ENCODE measurements around the gene MLIP. TPM values are rescaled to one million over a fixed set of nuclear protein-coding genes. Genes with fewer than 3 reads are reported as not detected.

MLIP gene
- total and polyA plus RNA-seq, 2 donors = 0.19 to 1.1 TPM

DNA sequence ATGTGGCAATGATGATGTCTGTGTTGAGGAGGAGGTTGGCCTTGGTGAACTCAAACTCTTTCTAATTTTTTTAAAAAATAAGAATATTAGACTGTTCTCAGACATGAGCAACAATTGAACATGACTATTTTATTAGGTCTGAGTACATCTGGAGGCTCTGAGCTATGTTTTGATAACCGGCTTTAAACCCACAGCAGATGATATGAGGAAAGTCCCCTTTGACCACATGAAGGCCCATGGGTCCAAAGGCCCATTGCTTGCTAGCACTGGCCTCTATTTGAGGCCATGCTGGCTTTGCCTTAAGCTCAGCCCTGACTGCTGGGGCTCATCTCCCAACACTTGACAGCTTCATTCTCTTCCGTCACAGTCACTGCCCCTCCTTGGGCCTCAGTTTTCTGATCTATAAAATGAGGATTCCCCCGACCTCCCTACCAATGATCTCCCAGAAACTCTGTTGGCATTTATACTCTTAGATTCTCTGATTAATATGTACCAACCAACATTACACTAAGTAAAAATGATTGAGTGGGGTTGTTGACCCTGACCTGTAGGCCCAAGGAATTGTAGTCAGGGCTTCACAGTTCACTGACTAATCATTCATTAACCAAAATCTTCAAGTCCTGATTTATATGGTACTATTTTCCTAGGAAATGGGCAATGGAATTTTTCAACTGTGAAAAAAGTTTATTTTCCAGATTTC is 173.1 kb downstream of the MLIP start:
- no peaks in the 10 kb centered on the region for H3K4me1 ChIP-seq (ENCODE audit: control insufficient read depth in 2 of 2, insufficient read depth in 2 of 2, low read length in 2 of 2)
- 92% methylated on average over 3 of the region's 3 CpGs for WGBS
- no peak overlapping the region for H3K27ac ChIP-seq (ENCODE audit: low read depth in 1 of 2, low read length in 1 of 2)
- DNase-seq (ENCODE audit: low read depth in 6 of 9, low spot score in 9 of 9) = no peak
- H3K36me3 ChIP-seq (ENCODE audit: control insufficient read depth in 2 of 2, insufficient read depth in 2 of 2, low read length in 1 of 2) = no peaks in the 10 kb centered on the region
- H3K27me3 ChIP-seq (ENCODE audit: control insufficient read depth in 2 of 2, insufficient read depth in 1 of 2, low read length in 1 of 2) = no peaks in the 10 kb centered on the region
- no peak overlapping the region for H3K4me3 ChIP-seq (ENCODE audit: low read length in 2 of 2)
- H3K9me3 ChIP-seq (ENCODE audit: control insufficient read depth in 2 of 2, insufficient read depth in 1 of 2, low read length in 1 of 2) = no peaks in the 10 kb centered on the region

DNA sequence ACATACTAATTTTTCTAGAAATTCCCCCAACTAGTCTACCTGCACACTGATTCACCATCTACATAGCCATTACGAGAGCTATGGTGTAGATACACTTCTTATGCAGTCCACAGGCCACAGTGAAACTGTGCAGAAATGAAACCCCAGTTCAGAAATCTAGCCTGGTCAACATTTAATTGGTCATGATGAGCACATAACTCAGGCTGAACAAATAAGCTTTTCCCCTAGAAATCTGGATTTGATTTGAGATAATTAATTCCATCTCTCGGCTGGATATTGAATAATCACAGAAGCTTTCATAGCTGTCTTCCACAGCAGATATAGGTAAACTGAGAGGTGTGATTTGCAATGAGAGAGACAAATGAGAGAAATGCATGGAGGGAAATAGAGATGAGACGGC is 174.4 kb downstream of the MLIP start:
- no peak overlapping the region for H3K27ac ChIP-seq (ENCODE audit: low read depth in 1 of 2, low read length in 1 of 2)
- H3K4me3 ChIP-seq (ENCODE audit: low read length in 2 of 2) = no peak overlapping the region
- DNase-seq (ENCODE audit: low read depth in 6 of 9, low spot score in 9 of 9) = no peak
- 95% methylated on average over 3 of the region's 3 CpGs for WGBS
- H3K9me3 ChIP-seq (ENCODE audit: control insufficient read depth in 2 of 2, insufficient read depth in 1 of 2, low read length in 1 of 2) = no peaks in the 10 kb centered on the region
- H3K4me1 ChIP-seq (ENCODE audit: control insufficient read depth in 2 of 2, insufficient read depth in 2 of 2, low read length in 2 of 2) = no peaks in the 10 kb centered on the region
- no peaks in the 10 kb centered on the region for H3K36me3 ChIP-seq (ENCODE audit: control insufficient read depth in 2 of 2, insufficient read depth in 2 of 2, low read length in 1 of 2)
- no peaks in the 10 kb centered on the region for H3K27me3 ChIP-seq (ENCODE audit: control insufficient read depth in 2 of 2, insufficient read depth in 1 of 2, low read length in 1 of 2)

DNA sequence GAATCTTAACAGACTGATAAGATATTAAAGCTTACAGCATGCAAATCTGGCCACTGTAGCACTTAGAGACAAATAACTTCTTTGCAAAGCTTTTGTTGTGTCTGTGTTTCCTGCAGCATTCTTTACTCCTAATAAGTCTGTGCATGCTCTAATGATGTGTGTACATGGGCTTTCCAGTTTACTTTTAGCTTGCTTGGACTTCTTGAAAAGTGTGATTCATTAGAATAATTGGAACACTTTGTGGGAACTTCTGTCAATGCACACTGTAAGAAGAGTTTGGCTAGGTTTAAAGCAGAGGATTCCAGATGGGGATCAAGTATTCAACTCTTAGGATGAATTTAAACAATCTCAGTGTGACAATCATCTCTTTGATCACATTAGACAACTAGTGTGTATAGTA is 174.9 kb downstream of the MLIP start:
- Histone ChIP-seq H3K27ac (ENCODE audit: low read depth in 1 of 2, low read length in 1 of 2) (no peak overlapping the region), H3K27me3 (ENCODE audit: control insufficient read depth in 2 of 2, insufficient read depth in 1 of 2, low read length in 1 of 2) (no peaks in the 10 kb centered on the region), H3K36me3 (ENCODE audit: control insufficient read depth in 2 of 2, insufficient read depth in 2 of 2, low read length in 1 of 2) (no peaks in the 10 kb centered on the region), H3K9me3 (ENCODE audit: control insufficient read depth in 2 of 2, insufficient read depth in 1 of 2, low read length in 1 of 2) (no peaks in the 10 kb centered on the region), H3K4me1 (ENCODE audit: control insufficient read depth in 2 of 2, insufficient read depth in 2 of 2, low read length in 2 of 2) (no peaks in the 10 kb centered on the region), H3K4me3 (ENCODE audit: low read length in 2 of 2) (no peak overlapping the region)
- DNase-seq (ENCODE audit: low read depth in 6 of 9, low spot score in 9 of 9) = no peak

DNA sequence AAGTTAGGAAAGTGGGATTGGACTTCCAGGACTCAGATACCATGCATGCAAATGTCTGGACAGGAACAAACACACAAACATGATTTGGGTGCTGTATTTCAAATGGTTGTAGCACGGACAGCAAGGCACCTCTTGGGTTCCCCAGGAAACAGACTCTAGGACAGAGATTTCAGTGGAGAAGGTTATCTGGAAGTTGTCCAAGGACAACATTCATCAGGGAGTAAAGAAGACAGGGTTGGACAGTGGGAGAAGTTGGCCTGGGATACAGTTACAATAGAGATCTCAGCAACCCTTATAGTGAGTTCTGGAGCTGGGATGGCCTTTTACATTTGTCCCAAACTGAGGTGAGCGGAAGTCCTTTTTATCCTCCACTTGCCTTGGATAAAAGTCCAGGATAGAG is 177.2 kb downstream of the MLIP start:
- Histone ChIP-seq H3K4me1 (ENCODE audit: control insufficient read depth in 2 of 2, insufficient read depth in 2 of 2, low read length in 2 of 2) (no peaks in the 10 kb centered on the region), H3K36me3 (ENCODE audit: control insufficient read depth in 2 of 2, insufficient read depth in 2 of 2, low read length in 1 of 2) (no peaks in the 10 kb centered on the region), H3K27me3 (ENCODE audit: control insufficient read depth in 2 of 2, insufficient read depth in 1 of 2, low read length in 1 of 2) (no peaks in the 10 kb centered on the region), H3K27ac (ENCODE audit: low read depth in 1 of 2, low read length in 1 of 2) (no peak overlapping the region), H3K4me3 (ENCODE audit: low read length in 2 of 2) (no peak overlapping the region), H3K9me3 (ENCODE audit: control insufficient read depth in 2 of 2, insufficient read depth in 1 of 2, low read length in 1 of 2) (no peaks in the 10 kb centered on the region)
- no peak for DNase-seq (ENCODE audit: low read depth in 6 of 9, low spot score in 9 of 9)
- WGBS = 95% methylated on average over 2 of the region's 2 CpGs

DNA sequence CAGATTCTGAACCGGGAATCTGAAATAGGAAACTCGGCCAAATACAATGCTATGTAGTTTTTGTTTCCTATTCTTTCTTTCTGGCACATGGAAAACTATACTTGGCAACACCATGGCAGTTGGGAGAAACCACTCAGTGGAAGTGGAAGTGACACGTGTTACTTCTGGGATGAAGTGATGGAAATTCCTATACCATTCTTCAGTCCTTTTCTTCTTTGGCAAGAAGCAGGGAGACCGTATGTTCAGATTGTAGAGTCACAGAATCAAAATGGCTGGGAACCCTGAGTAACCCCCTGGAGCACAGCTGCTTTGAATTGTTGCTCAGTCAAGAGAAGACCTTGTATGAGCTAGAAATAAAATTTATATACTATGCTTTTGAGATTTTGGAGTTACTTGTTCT is 178.2 kb downstream of the MLIP start:
- DNase-seq (ENCODE audit: low read depth in 6 of 9, low spot score in 9 of 9) = no peak
- Histone ChIP-seq H3K4me1 (ENCODE audit: control insufficient read depth in 2 of 2, insufficient read depth in 2 of 2, low read length in 2 of 2) (no peaks in the 10 kb centered on the region), H3K9me3 (ENCODE audit: control insufficient read depth in 2 of 2, insufficient read depth in 1 of 2, low read length in 1 of 2) (no peaks in the 10 kb centered on the region), H3K27ac (ENCODE audit: low read depth in 1 of 2, low read length in 1 of 2) (no peak overlapping the region), H3K27me3 (ENCODE audit: control insufficient read depth in 2 of 2, insufficient read depth in 1 of 2, low read length in 1 of 2) (no peaks in the 10 kb centered on the region), H3K4me3 (ENCODE audit: low read length in 2 of 2) (no peak overlapping the region), H3K36me3 (ENCODE audit: control insufficient read depth in 2 of 2, insufficient read depth in 2 of 2, low read length in 1 of 2) (no peaks in the 10 kb centered on the region)
- WGBS = 96% methylated on average over 4 of the region's 4 CpGs

DNA sequence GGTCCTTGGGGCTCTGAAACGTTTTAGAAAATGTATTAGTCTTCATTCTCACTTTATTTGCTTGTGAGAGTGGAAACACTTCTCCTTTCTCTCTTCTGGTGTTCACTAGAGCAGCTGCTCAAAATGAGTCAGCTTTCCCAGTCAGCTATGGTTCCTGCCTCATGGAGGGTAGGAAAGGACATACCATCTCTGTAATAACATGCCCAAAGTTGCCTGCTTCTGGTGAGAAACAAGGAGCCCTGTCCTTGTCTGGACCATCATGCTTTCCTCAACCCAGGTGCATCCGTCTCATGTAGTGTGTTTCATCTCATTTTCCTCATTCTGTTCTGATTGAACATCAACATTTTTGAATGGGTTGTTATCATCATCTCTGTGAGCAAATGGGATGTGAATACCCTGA is 179.9 kb downstream of the MLIP start:
- H3K36me3 ChIP-seq (ENCODE audit: control insufficient read depth in 2 of 2, insufficient read depth in 2 of 2, low read length in 1 of 2) = no peaks in the 10 kb centered on the region
- DNase-seq (ENCODE audit: low read depth in 6 of 9, low spot score in 9 of 9) = no peak
- H3K27ac ChIP-seq (ENCODE audit: low read depth in 1 of 2, low read length in 1 of 2) = no peak overlapping the region
- 54% methylated on average over 2 of the region's 2 CpGs for WGBS
- H3K4me3 ChIP-seq (ENCODE audit: low read length in 2 of 2) = no peak overlapping the region
- no peaks in the 10 kb centered on the region for H3K9me3 ChIP-seq (ENCODE audit: control insufficient read depth in 2 of 2, insufficient read depth in 1 of 2, low read length in 1 of 2)
- no peaks in the 10 kb centered on the region for H3K27me3 ChIP-seq (ENCODE audit: control insufficient read depth in 2 of 2, insufficient read depth in 1 of 2, low read length in 1 of 2)
- no peaks in the 10 kb centered on the region for H3K4me1 ChIP-seq (ENCODE audit: control insufficient read depth in 2 of 2, insufficient read depth in 2 of 2, low read length in 2 of 2)

DNA sequence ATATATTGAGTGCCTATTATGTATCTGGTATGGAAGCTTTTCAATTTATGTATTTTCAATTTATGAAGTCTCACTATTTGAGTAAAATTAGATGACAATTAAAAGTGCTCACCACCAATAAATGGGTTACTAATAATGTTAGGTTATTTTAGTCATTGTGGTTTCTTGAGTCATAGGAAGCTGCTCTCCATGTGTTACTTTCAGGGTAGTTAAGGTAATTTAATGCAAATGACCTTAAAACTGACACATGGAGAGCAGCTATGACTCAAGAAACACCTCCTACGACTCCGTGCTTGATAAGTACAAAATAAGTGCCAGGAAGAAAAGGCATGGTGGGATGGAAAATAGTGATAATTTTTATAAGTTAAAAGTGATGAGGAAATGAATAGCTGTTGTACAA is 180.5 kb downstream of the MLIP start:
- DNase-seq (ENCODE audit: low read depth in 6 of 9, low spot score in 9 of 9) = no peak
- no peaks in the 10 kb centered on the region for H3K36me3 ChIP-seq (ENCODE audit: control insufficient read depth in 2 of 2, insufficient read depth in 2 of 2, low read length in 1 of 2)
- no peaks in the 10 kb centered on the region for H3K4me1 ChIP-seq (ENCODE audit: control insufficient read depth in 2 of 2, insufficient read depth in 2 of 2, low read length in 2 of 2)
- 75% methylated on average over 2 of the region's 2 CpGs for WGBS
- H3K27ac ChIP-seq (ENCODE audit: low read depth in 1 of 2, low read length in 1 of 2) = no peak overlapping the region
- H3K9me3 ChIP-seq (ENCODE audit: control insufficient read depth in 2 of 2, insufficient read depth in 1 of 2, low read length in 1 of 2) = no peaks in the 10 kb centered on the region
- no peak overlapping the region for H3K4me3 ChIP-seq (ENCODE audit: low read length in 2 of 2)
- H3K27me3 ChIP-seq (ENCODE audit: control insufficient read depth in 2 of 2, insufficient read depth in 1 of 2, low read length in 1 of 2) = no peaks in the 10 kb centered on the region

DNA sequence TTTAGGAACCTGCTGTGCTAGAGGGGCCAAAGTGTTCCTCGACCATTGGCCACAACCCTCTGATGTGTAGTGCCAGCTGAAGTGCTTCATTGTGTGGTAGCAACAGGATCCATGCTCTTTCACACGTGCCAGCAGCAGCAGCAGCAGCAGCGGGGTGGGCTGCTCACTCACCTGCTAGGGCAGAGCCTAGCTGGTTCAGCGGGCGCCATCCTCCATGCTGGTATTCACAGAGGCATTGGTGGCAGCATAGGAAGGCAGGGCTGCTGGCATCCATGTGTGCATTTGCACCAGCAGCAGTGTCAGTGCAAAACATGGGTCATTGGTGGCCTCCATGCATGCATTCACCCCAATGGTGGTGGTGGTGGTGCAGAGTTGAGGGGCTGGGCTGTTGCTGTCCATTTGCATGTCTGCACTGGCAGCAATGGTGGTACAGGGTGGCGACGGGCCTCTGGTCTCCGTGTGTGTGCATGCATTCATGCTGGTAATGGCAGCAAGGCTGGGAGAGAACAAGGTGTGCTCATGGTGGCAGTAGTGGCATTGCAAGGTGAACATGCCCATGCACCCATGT is 183.8 kb downstream of the MLIP start:
- no peaks in the 10 kb centered on the region for H3K27me3 ChIP-seq (ENCODE audit: control insufficient read depth in 2 of 2, insufficient read depth in 1 of 2, low read length in 1 of 2)
- no peak for DNase-seq (ENCODE audit: low read depth in 6 of 9, low spot score in 9 of 9)
- WGBS = 86% methylated on average over 8 of the region's 8 CpGs

DNA sequence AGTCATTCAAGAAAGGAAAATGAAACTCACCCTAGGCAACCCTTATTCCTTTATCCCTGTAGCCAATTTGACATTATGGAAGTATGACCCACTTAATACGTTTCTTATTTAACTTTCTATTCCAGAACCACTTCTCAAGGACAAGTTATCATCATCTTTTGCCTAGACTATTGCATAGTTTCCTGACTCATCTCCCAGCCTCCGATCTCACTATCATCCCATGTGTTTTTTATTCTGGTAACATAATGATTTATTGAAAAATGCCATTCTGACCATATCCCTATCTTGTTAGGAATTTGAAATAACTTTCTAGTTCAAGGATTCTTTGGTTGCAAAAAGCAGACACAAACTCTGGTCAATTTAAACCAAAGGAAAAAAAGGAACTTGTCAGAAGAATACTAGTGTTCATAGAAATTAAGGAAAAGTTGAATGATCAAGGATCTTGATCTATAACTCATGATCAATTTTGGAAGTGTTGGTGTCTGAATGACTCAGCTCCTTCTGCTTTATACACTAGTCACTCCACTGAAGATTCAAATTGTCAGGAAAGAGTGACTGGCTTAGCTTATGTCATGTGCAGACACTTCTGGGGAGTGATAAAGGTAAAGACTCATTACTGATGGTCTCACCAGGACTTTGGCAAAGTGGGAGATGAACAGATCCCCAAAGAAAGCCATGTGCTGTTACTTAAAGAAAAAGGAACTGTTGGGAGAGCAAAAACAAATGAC is 188.5 kb downstream of the MLIP start:
- Histone ChIP-seq H3K27me3 (ENCODE audit: control insufficient read depth in 2 of 2, insufficient read depth in 1 of 2, low read length in 1 of 2) (no peaks in the 10 kb centered on the region), H3K9me3 (ENCODE audit: control insufficient read depth in 2 of 2, insufficient read depth in 1 of 2, low read length in 1 of 2) (no peaks in the 10 kb centered on the region), H3K4me1 (ENCODE audit: control insufficient read depth in 2 of 2, insufficient read depth in 2 of 2, low read length in 2 of 2) (no peaks in the 10 kb centered on the region), H3K27ac (ENCODE audit: low read depth in 1 of 2, low read length in 1 of 2) (no peak overlapping the region), H3K4me3 (ENCODE audit: low read length in 2 of 2) (no peak overlapping the region), H3K36me3 (ENCODE audit: control insufficient read depth in 2 of 2, insufficient read depth in 2 of 2, low read length in 1 of 2) (no peaks in the 10 kb centered on the region)
- WGBS = 92% methylated on average over 2 of the region's 2 CpGs
- DNase-seq (ENCODE audit: low read depth in 6 of 9, low spot score in 9 of 9) = no peak

More for the DNA sequence above, 183.8 kb downstream of the MLIP start:
- Histone ChIP-seq H3K4me1 (ENCODE audit: control insufficient read depth in 2 of 2, insufficient read depth in 2 of 2, low read length in 2 of 2) (no peaks in the 10 kb centered on the region), H3K4me3 (ENCODE audit: low read length in 2 of 2) (no peak overlapping the region), H3K9me3 (ENCODE audit: control insufficient read depth in 2 of 2, insufficient read depth in 1 of 2, low read length in 1 of 2) (no peaks in the 10 kb centered on the region), H3K36me3 (ENCODE audit: control insufficient read depth in 2 of 2, insufficient read depth in 2 of 2, low read length in 1 of 2) (no peaks in the 10 kb centered on the region), H3K27ac (ENCODE audit: low read depth in 1 of 2, low read length in 1 of 2) (no peak overlapping the region)
